ENCODE measurements around the gene IZUMO1.

IZUMO1 gene

GRCh38 chr19:48757089-48757675 is 10.5 kb upstream of the IZUMO1 start:
- no peak for DNase-seq (ENCODE audit: low read depth in 2 of 2)

- no peak for DNase-seq (ENCODE audit: low read depth in 2 of 2)
Observed at GRCh38 chr19:48756686-48757085, 10.0 kb upstream of the IZUMO1 start.

- DNase-seq (ENCODE audit: low read depth in 2 of 2): no peak
Observed at GRCh38 chr19:48756212-48756611, 9.5 kb upstream of the IZUMO1 start.

GRCh38 chr19:48755787-48756186 is 9.1 kb upstream of the IZUMO1 start:
- no peak for DNase-seq (ENCODE audit: low read depth in 2 of 2)

GRCh38 chr19:48755084-48755641 is 8.5 kb upstream of the IZUMO1 start, which contains the start of gene FGF21:
FGF21 (plus strand) TSS chr19:48755524; CDS start chr19:48756237, 713 bp downstream.
- no peak for DNase-seq (ENCODE audit: low read depth in 2 of 2)

- peak in 1 of 2 donors; percentile 21 for DNase-seq (ENCODE audit: low read depth in 2 of 2)
Observed at GRCh38 chr19:48752496-48753365, 6.0 kb upstream of the IZUMO1 start, which contains the start of gene FUT1. FUT1 (minus strand) TSS chr19:48752641; CDS start chr19:48751281, 1,360 bp downstream.

GRCh38 chr19:48751845-48752495 is 5.3 kb upstream of the IZUMO1 start:
- DNase-seq (ENCODE audit: low read depth in 2 of 2): no peak

GRCh38 chr19:48750771-48751504 is 4.2 kb upstream of the IZUMO1 start:
- DNase-seq (ENCODE audit: low read depth in 2 of 2): no peak

GRCh38 chr19:48750351-48750750 is 3.6 kb upstream of the IZUMO1 start:
- DNase-seq (ENCODE audit: low read depth in 2 of 2): no peak

- no peak for DNase-seq (ENCODE audit: low read depth in 2 of 2)
Observed at GRCh38 chr19:48749571-48750198, 3.0 kb upstream of the IZUMO1 start.

GRCh38 chr19:48746110-48746509 is 599 bp downstream of the IZUMO1 start:
- DNase-seq (ENCODE audit: low read depth in 2 of 2): no peak

GRCh38 chr19:48745208-48745995 is 1.3 kb downstream of the IZUMO1 start:
- DNase-seq (ENCODE audit: low read depth in 2 of 2): peak in 1 of 2 donors; percentile 28

- no peak for DNase-seq (ENCODE audit: low read depth in 2 of 2)
Observed at GRCh38 chr19:48742096-48742495, 4.6 kb downstream of the IZUMO1 start.

GRCh38 chr19:48741129-48741999 is 5.3 kb downstream of the IZUMO1 start:
- DNase-seq (ENCODE audit: low read depth in 2 of 2): peak in 1 of 2 donors; percentile 43

GRCh38 chr19:48740164-48740972 is 6.3 kb downstream of the IZUMO1 start, which contains the start of gene RASIP1:
RASIP1 (minus strand) TSS chr19:48740610; CDS start chr19:48740282, 328 bp downstream.
- no peak for DNase-seq (ENCODE audit: low read depth in 2 of 2)

GRCh38 chr19:48739404-48740163 is 7.1 kb downstream of the IZUMO1 start:
- DNase-seq (ENCODE audit: low read depth in 2 of 2): no peak
